ENCODE data around the gene NR1D1. TPM values are rescaled to one million over a fixed set of nuclear protein-coding genes. Genes with fewer than 3 reads are reported as not detected.

The NR1D1 gene
- total and polyA plus RNA-seq, 2 of the 8 experiments (the other 6 are each of a cell fraction or from before 2014, with no cell fraction given): 1.5 to 4.6 TPM

- no peak overlapping the region for H4K8ac ChIP-seq (ENCODE audit: extremely low read depth, insufficient read depth, low read length)
- H2AFZ ChIP-seq (ENCODE audit: low read length): no peak overlapping the region
- peak overlapping the region; percentile 75 to 87 for H3K4me2 ChIP-seq (ENCODE audit: insufficient read depth in 1 of 2, low read depth in 2 of 2, low read length in 2 of 2)
- H2BK12ac ChIP-seq (ENCODE audit: low read depth, low read length): no peak overlapping the region
- peaks cover 7% of the 10 kb centered on the region; the same call in 1 of the 2 replicates for H3K79me1 ChIP-seq (ENCODE audit: low read depth, low read length)
- no peak overlapping the region for H2BK120ac ChIP-seq (replicated peaks; ENCODE audit: low read depth, low read length)
- no peak overlapping the region for H4K5ac ChIP-seq (ENCODE audit: insufficient read length, low read depth, low read length)
- H3K9me3 ChIP-seq (ENCODE audit: insufficient read depth in 2 of 2, low read depth in 1 of 2, low read length in 1 of 2): no peaks in the 10 kb centered on the region
- H2BK5ac ChIP-seq (ENCODE audit: low read depth, low read length): no peak overlapping the region
- no peak overlapping the region for H2AK5ac ChIP-seq (ENCODE audit: low read depth, low read length)
- no peaks in the 10 kb centered on the region for H3K36me3 ChIP-seq (ENCODE audit: control insufficient read depth in 2 of 4, insufficient read depth in 4 of 4, low read length in 3 of 4)
- no peak overlapping the region for H3K4ac ChIP-seq (replicated peaks; ENCODE audit: insufficient read length, low read depth, low read length)
- no peak for FAIRE-seq
- H4K20me1 ChIP-seq (replicated peaks in 1 of 2; ENCODE audit: control insufficient read depth in 1 of 2, insufficient read depth in 2 of 2, low read length in 2 of 2): peaks cover 0 to 9% of the 10 kb centered on the region in 2 experiments
- peaks cover 0 to 15% (median 10%) of the 10 kb centered on the region in 4 experiments; a peak in 6 of 7 replicates for H3K27me3 ChIP-seq (replicated peaks in 1 of 4; ENCODE audit: control insufficient read depth in 3 of 4, extremely low read depth in 1 of 4, insufficient read depth in 3 of 4, low read length in 3 of 4)
- TF ChIP-seq ZNF274 (IDR thresholded peaks at IDR 0.05; ENCODE audit: borderline replicate concordance, extremely low read depth, low read length): no peak
- TF ChIP-seq CEBPB (IDR thresholded peaks at IDR 0.05; ENCODE audit: low read depth, low read length): no peak
- no peak for TF ChIP-seq SAP30 (IDR thresholded peaks at IDR 0.05; ENCODE audit: insufficient read depth, insufficient replicate concordance, low read length)
- no peak for TF ChIP-seq RXRA (IDR thresholded peaks at IDR 0.05; ENCODE audit: insufficient read depth, low read depth, low read length)
- no peak for TF ChIP-seq SUZ12 (IDR thresholded peaks at IDR 0.05; ENCODE audit: low read length)
- CTCF ChIA-PET (ENCODE audit: partially characterized antibody): interaction anchor here (1.3 to 38.4 kb wide), 7 partner anchors 11 to 49 kb away, joined by 7 to 876 read pairs (median 24); partner anchors contain the start of genes MED24 and NR1D1
- DNase-seq (ENCODE audit: low read depth in 1 of 2, low spot score in 2 of 2): no peak
- H3K79me2 ChIP-seq (ENCODE audit: control insufficient read depth in 1 of 2, insufficient read depth in 2 of 2, low read length in 2 of 2): no peaks in the 10 kb centered on the region
- no peak overlapping the region for H3K56ac ChIP-seq (replicated peaks; ENCODE audit: insufficient read length, low read depth, low read length)
- peak overlapping the region; percentile 45 for H4K91ac ChIP-seq (replicated peaks; ENCODE audit: insufficient read length, low read length)
- whole genome bisulfite sequencing, 2 experiments (ENCODE audit: extremely low coverage in 1 of 2, insufficient coverage in 1 of 2, insufficient read length in 1 of 2, insufficient replicate concordance in 2 of 2, low coverage in 1 of 2, low lambda C conversion rate in 2 of 2, missing lambda C conversion rate in 1 of 2): 70% methylated on average over 9 of the region's 10 CpGs; no CpG with 5 or more reads in 1 of the 2 experiments
- H3K23me2 ChIP-seq (ENCODE audit: low read depth, low read length): peaks cover 6% of the 10 kb centered on the region; the same call in 1 of the 2 replicates
- H3K4me3 ChIP-seq (ENCODE audit: extremely low read depth in 1 of 4, insufficient read depth in 2 of 4, low read depth in 3 of 4, low read length in 4 of 4): peak overlapping the region; percentile 76 to 87 (median 81)
- no peak overlapping the region for H3K14ac ChIP-seq (ENCODE audit: insufficient read length)
- no peak overlapping the region for H2BK20ac ChIP-seq (ENCODE audit: low read length)
- H3K27ac ChIP-seq (ENCODE audit: low read depth, low read length): no peak overlapping the region
- H3K4me1 ChIP-seq (replicated peaks in 1 of 4; ENCODE audit: control insufficient read depth in 3 of 4, insufficient read depth in 4 of 4, low read length in 3 of 4): peaks cover 21 to 56% (median 37%) of the 10 kb centered on the region in 4 experiments
- H3K23ac ChIP-seq (ENCODE audit: insufficient read length): no peak overlapping the region
- POLR2A ChIA-PET (ENCODE audit: partially characterized antibody): interaction anchor here (0.7 to 5.8 kb wide), 13 partner anchors 10 to 77 kb away, joined by 3 to 64 read pairs (median 5); partner anchors contain the start of genes CASC3, MED24, MSL1 and NR1D1
- H2BK15ac ChIP-seq (ENCODE audit: low read length): no peak overlapping the region
- no peak overlapping the region for H3K18ac ChIP-seq (ENCODE audit: extremely low read depth, low read length)
- no peak overlapping the region for H3K9ac ChIP-seq (replicated peaks in 1 of 4; ENCODE audit: extremely low read depth in 1 of 4, low read depth in 3 of 4, low read length in 3 of 4)
Measured at GRCh38 chr17:40063901-40064531, 36.4 kb downstream of the NR1D1 start.

All from H1 (cell line).